ENCODE results near the gene SEPTIN8.

DNA sequence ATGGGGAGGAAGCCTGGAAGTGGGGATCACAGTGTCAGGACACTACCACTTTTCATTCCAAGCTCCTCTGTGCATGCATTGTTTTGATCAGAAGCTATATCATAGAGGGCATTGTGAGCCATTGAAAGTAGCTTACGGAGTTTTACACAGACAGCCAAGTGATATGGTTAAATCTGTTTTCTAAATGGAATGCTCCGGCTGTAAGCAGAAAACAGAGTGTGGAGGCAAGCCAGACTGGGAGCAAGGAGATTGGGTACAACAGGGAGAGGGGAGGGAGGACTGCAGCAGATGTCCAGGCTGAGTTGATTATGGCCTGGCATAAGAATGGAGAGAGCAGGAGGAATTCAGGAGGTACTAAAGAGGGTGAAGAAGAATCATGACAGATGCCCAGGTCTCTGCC is 20.6 kb upstream of the SEPTIN8 start:
- no peak for TF ChIP-seq EZH2 (IDR thresholded peaks at IDR 0.05; ENCODE audit: insufficient read depth, poor library complexity, severe bottlenecking)
- TF ChIP-seq EZH2phosphoT487 (IDR thresholded peaks at IDR 0.05; ENCODE audit: insufficient read depth, low read depth), result no peak

All from GM23248 (cell line).